HG03196 (cell line): ENCODE data around the gene PLCH2.

ENCODE experiments used
- ATAC-seq: cut with Tn5 transposase; IDR thresholded peaks from one replicate; pipeline ENCODE4 v1.9.1; 2021; ENCODE audit not compliant: unreplicated experiment

PLCH2 gene

DNA sequence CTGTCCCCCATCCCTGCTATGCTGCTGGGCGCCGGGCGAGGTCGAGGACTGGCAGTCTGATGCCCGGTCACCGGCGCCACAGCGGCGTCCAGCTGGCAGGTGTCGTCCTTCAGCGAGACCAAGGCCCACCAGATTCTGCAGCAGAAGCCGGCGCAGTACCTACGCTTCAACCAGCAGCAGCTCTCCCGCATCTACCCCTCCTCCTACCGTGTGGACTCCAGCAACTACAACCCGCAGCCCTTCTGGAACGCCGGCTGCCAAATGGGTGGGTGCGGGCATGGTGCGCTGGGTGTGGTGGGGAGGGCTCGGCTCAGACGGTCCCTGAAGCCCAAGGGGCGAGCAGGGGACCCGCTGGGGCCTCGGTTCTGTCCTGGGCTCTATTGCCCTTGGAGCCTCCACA is 20.7 kb downstream of the PLCH2 start:
- no peak for ATAC-seq

DNA sequence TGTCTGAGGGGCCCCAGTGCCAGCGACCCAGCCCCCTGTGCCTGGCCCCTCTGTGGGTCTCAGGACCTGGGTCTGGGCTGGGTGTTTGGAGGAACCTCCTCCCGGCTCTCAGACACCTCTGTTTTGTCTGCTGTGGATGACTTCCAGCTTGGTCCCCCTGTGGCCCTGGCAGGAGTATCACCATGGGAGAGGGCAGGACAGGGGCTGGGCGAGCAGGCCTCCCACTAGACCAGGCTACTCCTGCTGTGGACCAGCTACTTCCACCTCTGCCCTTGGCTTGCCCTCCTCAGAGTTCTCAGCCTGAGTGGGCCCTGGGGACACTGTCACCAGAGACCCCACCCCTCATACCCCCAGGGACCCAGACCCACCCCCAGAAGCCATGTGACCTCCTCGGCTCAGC is 21.8 kb downstream of the PLCH2 start:
- no peak for ATAC-seq

GRCh38 chr1:2498648-2499047 is 22.6 kb downstream of the PLCH2 start:
- ATAC-seq = no peak

- ATAC-seq = no peak
Observed at GRCh38 chr1:2499260-2499659, 23.2 kb downstream of the PLCH2 start.

DNA sequence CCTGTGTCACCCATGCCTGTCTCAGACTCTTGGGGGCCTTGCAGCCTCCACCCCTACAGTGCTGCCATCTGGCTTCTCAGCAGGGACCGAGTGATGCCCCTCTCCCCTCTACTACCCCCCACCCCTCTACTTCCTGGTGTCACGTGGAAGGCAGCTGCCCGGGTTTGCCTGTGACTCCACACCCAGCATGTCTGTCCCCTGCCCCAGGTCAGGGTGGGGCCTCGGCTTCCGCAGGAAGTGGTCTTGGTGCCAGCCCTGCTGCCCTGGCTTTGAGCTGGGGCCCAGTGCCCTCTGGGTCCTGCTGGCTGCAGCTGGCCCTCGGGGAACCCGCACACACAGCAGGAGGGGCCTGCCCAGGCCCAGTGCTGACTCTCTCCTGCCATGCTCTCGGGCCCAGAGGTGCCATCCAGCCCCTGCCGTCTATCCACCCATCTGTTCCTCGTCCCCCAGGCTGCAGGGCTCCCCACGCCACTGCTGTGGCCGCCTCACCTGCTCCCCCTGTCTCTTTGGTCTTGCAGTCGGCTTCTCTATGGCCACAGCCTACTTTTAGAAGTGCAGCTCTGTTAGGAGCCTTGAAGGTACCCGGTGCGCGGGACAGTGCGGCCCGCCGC is 24.0 kb downstream of the PLCH2 start:
- ATAC-seq = no peak

DNA sequence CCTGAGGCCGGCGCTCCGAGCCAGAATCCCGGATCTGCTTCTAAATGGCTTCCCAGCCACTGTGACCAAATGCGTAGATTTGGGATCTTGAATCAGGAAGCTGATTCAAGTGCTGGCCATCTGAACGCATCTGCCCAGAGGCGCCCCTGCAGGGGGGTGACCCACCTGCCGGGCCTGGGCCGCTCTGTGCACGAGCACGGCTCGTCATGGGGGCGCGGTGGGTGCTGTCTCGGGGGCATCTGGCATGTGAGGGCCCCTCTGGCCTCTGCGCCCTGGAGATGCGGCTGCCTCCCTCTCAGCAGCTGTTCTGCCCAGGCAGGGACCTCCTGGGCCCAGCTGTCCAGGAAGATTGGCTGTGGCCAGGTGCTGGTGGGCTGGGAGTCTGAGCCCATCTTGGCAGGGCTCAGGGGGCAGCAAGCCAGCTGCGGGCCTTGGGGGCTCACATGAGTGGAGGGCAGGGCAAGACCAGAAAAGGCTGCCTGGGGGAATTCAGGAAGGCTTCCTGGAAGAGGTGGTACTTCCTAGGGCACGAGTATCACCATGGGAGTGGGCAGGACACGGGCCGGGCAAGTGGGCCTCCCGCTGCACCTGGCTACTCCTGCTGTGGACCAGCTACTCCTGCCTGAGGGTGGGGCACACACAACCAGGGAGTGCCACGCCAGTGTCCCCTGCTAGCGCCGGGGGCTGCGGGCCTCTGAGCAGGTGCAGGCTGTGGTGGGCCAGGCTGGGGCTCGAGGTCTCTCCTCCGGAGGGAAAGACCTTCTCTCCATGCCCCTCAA is 25.1 kb downstream of the PLCH2 start:
- no peak for ATAC-seq

- no peak for ATAC-seq
Observed at GRCh38 chr1:2501820-2502119, 25.7 kb downstream of the PLCH2 start.

DNA sequence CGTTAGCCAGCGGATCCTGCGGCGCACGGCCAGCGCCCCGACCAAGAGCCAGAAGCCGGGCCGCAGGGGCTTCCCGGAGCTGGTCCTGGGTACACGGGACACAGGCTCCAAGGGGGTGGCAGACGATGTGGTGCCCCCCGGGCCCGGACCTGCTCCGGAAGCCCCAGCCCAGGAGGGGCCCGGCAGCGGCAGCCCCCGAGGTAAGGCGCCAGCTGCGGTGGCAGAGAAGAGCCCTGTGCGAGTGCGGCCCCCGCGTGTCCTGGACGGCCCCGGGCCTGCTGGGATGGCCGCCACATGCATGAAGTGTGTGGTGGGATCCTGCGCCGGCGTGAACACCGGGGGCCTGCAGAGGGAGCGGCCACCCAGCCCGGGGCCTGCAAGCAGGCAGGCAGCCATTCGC is 26.1 kb downstream of the PLCH2 start:
- no peak for ATAC-seq

GRCh38 chr1:2502661-2503553 is 26.8 kb downstream of the PLCH2 start:
- ATAC-seq = no peak

GRCh38 chr1:2503554-2504224 is 27.6 kb downstream of the PLCH2 start:
- ATAC-seq = no peak

DNA sequence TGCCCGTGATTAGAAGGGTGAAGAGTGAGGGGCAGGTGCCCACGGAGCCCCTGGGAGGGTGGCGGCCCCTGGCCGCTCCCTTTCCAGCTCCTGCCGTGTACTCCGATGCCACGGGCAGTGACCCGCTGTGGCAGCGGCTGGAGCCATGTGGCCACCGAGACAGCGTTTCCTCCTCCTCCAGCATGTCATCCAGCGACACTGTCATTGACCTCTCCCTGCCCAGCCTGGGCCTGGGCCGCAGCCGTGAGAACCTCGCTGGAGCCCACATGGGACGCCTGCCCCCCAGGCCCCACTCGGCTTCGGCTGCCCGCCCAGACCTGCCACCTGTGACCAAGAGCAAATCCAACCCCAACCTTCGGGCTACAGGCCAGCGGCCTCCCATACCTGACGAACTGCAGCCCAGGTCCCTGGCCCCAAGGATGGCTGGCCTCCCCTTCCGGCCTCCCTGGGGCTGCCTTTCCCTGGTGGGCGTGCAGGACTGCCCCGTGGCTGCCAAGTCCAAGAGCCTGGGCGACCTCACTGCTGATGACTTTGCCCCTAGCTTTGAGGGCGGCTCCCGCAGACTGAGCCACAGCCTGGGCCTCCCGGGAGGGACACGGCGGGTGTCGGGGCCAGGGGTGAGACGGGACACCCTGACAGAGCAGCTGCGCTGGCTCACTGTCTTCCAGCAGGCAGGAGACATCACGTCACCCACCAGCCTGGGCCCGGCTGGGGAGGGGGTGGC is 28.3 kb downstream of the PLCH2 start:
- ATAC-seq = no peak

DNA sequence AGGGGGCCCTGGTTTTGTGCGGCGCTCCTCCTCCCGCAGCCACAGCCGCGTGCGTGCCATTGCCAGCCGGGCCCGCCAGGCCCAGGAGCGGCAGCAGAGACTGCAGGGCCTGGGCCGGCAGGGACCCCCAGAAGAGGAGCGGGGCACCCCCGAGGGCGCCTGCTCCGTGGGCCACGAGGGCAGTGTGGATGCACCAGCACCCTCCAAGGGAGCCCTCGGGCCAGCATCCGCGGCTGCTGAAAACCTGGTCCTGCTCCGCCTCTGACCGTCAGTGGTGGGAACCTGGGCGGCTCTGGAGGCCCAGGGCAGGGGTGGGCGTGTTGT is 28.8 kb downstream of the PLCH2 start:
- no peak for ATAC-seq

DNA sequence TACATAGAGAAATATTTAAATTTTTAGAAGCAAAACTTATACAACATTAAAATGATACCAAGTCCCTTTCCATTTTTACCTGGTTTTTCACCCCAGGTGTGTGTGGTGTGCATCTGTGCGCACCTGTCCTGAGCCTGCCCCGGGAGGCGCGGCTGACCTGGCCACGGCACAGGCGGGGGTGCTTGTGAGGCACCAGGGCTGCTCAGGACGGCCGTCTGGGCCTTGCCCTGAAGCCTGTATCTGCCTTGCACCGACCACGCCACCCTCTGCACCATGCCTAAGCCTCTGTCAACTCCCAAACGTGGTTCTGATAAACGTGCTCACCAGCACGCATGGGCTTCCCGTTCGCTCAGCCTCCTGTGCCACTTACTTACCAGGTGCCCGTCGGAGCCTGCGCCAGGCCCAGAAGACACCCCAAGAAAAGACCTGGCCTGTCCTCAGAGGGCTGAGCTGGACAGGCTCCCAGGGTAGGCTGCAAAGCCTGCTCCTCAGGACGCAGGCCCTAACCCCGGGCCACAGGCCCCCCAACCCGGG is 29.4 kb downstream of the PLCH2 start:
- no peak for ATAC-seq

GRCh38 chr1:2506007-2506860 is 30.1 kb downstream of the PLCH2 start:
- ATAC-seq = no peak

- no peak for ATAC-seq
Observed at GRCh38 chr1:2506901-2507565, 30.9 kb downstream of the PLCH2 start.

GRCh38 chr1:2507744-2508155 is 31.7 kb downstream of the PLCH2 start:
- no peak for ATAC-seq

DNA sequence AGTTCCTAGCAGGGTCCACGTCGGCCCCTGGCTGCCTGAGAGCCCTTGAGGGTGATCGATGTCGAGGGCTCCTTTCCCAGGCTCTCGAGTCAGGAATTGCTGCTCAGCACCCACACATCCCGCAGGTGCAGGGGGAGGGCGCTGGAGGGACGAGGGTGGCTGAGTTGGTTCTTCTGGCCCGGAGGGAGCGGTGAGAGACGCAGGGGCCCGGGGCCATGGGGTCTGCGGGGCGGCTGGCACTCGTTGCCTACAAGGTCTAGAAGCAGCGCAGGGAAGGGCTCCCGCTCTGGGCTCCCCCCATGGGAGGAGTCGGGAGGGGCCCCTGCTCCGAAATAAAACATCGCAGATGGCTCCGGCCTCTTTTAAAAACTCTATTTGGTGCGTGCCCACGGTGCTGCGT is 32.1 kb downstream of the PLCH2 start:
- ATAC-seq = no peak

GRCh38 chr1:2508751-2509150 is 32.7 kb downstream of the PLCH2 start:
- no peak for ATAC-seq

GRCh38 chr1:2509589-2509988 is 33.5 kb downstream of the PLCH2 start:
- ATAC-seq = no peak
